Neural cell (in vitro differentiated cells): ENCODE results near the gene CAVIN1. TPM values are rescaled to one million over a fixed set of nuclear protein-coding genes. Genes with fewer than 3 reads are reported as not detected.

Source experiments
- H2AFZ ChIP-seq: fragments of 200-600, 300-800 bp; sonication (generic), shearing (Covaris generic); 2 replicates; pipeline ENCODE4 v1.6.0; 2014; ENCODE audit warnings: low read depth, mild to moderate bottlenecking, antibody characterized with exemption, low read length, moderate library complexity
- H3F3A ChIP-seq: fragments of 200-600 bp; shearing (Covaris generic); 2 replicates; pipeline ENCODE4 v1.6.1; 2016; ENCODE audit warnings: mild to moderate bottlenecking, moderate library complexity, mixed read lengths, antibody characterized with exemption, low read length; ENCODE audit not compliant: insufficient read depth, poor library complexity, severe bottlenecking
- H3K27ac ChIP-seq: fragments of 200-600, 300-800 bp; sonication (generic), shearing (Covaris generic); 2 replicates; pipeline ENCODE4 v1.5.1; 2014; ENCODE audit warnings: mild to moderate bottlenecking, low read length, moderate library complexity
- H3K27me3 ChIP-seq: fragments of 300-800, 200-600 bp; sonication (generic), shearing (Covaris generic); 2 replicates; pipeline ENCODE4 v1.6.0; 2014; ENCODE audit warnings: mild to moderate bottlenecking, low read depth, low read length, moderate library complexity; ENCODE audit not compliant: insufficient read depth
- H3K36me3 ChIP-seq: fragments of 300-800, 200-600 bp; sonication (generic), shearing (Covaris generic); 2 replicates; pipeline ENCODE4 v1.5.1; 2014; ENCODE audit warnings: mild to moderate bottlenecking, antibody characterized with exemption, low read length, moderate library complexity; ENCODE audit not compliant: insufficient read depth
- H3K4me2 ChIP-seq: fragments of 300-800, 200-600 bp; sonication (generic), shearing (Covaris generic); 2 replicates; pipeline ENCODE4 v1.6.0; 2014; ENCODE audit warnings: mild to moderate bottlenecking, low read length
- H3K4me3 ChIP-seq: fragments of 300-800, 200-600 bp; sonication (generic), shearing (Covaris generic); 2 replicates; pipeline ENCODE4 v1.5.1; 2014; ENCODE audit warnings: mild to moderate bottlenecking, low read length, moderate library complexity
- H3K79me2 ChIP-seq: fragments of 200-600 bp; shearing (Covaris generic); replicated peaks from 2 replicates; pipeline ENCODE4 v1.6.0; 2014; ENCODE audit warnings: mild to moderate bottlenecking, low read length, moderate library complexity; ENCODE audit not compliant: insufficient read depth
- H3K9ac ChIP-seq: fragments of 300-800, 200-600 bp; sonication (generic), shearing (Covaris generic); 2 replicates; pipeline ENCODE4 v1.6.1; 2016; ENCODE audit warnings: mild to moderate bottlenecking, low read length, mixed read lengths
- H3K9me2 ChIP-seq: fragments of 200-600 bp; shearing (Covaris generic); 2 replicates; pipeline ENCODE4 v1.6.1; 2016; ENCODE audit warnings: mild to moderate bottlenecking, low read length, mixed read lengths; ENCODE audit not compliant: insufficient read depth
- H3K9me3 ChIP-seq: fragments of 200-600, 300-800 bp; sonication (generic), shearing (Covaris generic); 2 replicates; pipeline ENCODE4 v1.6.1; 2016; ENCODE audit warnings: mild to moderate bottlenecking, mixed run types, low read length, moderate library complexity, mixed read lengths
- H4K20me1 ChIP-seq: fragments of 200-600 bp; shearing (Covaris generic); 2 replicates; pipeline ENCODE4 v1.6.1; 2016; ENCODE audit warnings: mild to moderate bottlenecking, mixed run types; ENCODE audit not compliant: insufficient read depth
- CTCF ChIP-seq: fragments of 450-650 bp; IDR thresholded peaks from 2 replicates; pipeline ENCODE4 v1.5.1; 2014; ENCODE audit warnings: antibody characterized with exemption, mild to moderate bottlenecking, moderate library complexity; ENCODE audit not compliant: poor library complexity, severe bottlenecking
- EP300 ChIP-seq: fragments of 450-650 bp; conservative IDR thresholded peaks from 2 replicates; pipeline ENCODE4 v1.6.1; 2014; ENCODE audit warnings: antibody characterized with exemption, mild to moderate bottlenecking, moderate library complexity; ENCODE audit not compliant: poor library complexity, severe bottlenecking
- EZH2 ChIP-seq: fragments of 200-600, 300-800 bp; shearing (Covaris generic), sonication (generic); IDR thresholded peaks from 2 replicates; pipeline ENCODE4 v1.6.1; 2014; ENCODE audit warnings: antibody characterized with exemption, low read length, borderline replicate concordance, mild to moderate bottlenecking; ENCODE audit not compliant: insufficient read depth, poor library complexity, severe bottlenecking
- MXI1 ChIP-seq: fragments of 450-650 bp; conservative IDR thresholded peaks from 2 replicates; pipeline ENCODE4 v1.6.1; 2014; ENCODE audit warnings: antibody characterized with exemption, mild to moderate bottlenecking; ENCODE audit not compliant: poor library complexity, severe bottlenecking
- POLR2AphosphoS5 ChIP-seq: IDR thresholded peaks from 2 replicates; pipeline ENCODE4 v1.6.1; 2012
- RAD21 ChIP-seq: fragments of 450-650 bp; conservative IDR thresholded peaks from 2 replicates; pipeline ENCODE4 v1.6.1; 2014; ENCODE audit warnings: antibody characterized with exemption, mild to moderate bottlenecking, moderate library complexity
- REST ChIP-seq: IDR thresholded peaks from 2 replicates; pipeline ENCODE4 v1.6.1; 2012; ENCODE audit warnings: borderline replicate concordance
- SMC3 ChIP-seq: fragments of 450-650 bp; conservative IDR thresholded peaks from 2 replicates; pipeline ENCODE4 v1.6.1; 2014; ENCODE audit warnings: antibody characterized with exemption, mild to moderate bottlenecking, moderate library complexity; ENCODE audit not compliant: poor library complexity
- TAF1 ChIP-seq: IDR thresholded peaks from 2 replicates; pipeline ENCODE4 v1.6.1; 2012; ENCODE audit warnings: low read depth
- polyA plus RNA-seq: library from polyadenylated mRNA; depleted of rRNA; stranded (reverse); fragments of >200 nt; gene quantifications from 2 replicates; pipeline ENCODE4 v1.2.3, GENCODE V29; 2014

The CAVIN1 gene
- polyA plus RNA-seq, 1 donor from 2014 or later, result 0.07 TPM

GRCh38 chr17:42363767-42364585 is 59.1 kb downstream of the CAVIN1 start:
- H4K20me1 ChIP-seq, result no peaks in the 10 kb centered on the region
- no peak for TF ChIP-seq MXI1
- TF ChIP-seq TAF1, result no peak
- no peak for TF ChIP-seq EP300
- TF ChIP-seq REST, result no peak
- H3K4me2 ChIP-seq, result no peak overlapping the region
- no peaks in the 10 kb centered on the region for H3K36me3 ChIP-seq
- H3K9me2 ChIP-seq, result no peaks in the 10 kb centered on the region
- H3K9ac ChIP-seq, result no peak overlapping the region
- no peaks in the 10 kb centered on the region for H3F3A ChIP-seq
- H3K27me3 ChIP-seq, result no peaks in the 10 kb centered on the region
- H3K79me2 ChIP-seq, result peaks cover 3% of the 10 kb centered on the region
- H3K9me3 ChIP-seq, result no peaks in the 10 kb centered on the region
- no peak overlapping the region for H3K27ac ChIP-seq
- no peak overlapping the region for H2AFZ ChIP-seq
- H3K4me3 ChIP-seq, result no peak overlapping the region

- Histone ChIP-seq H3K79me2 (peaks cover 3% of the 10 kb centered on the region), H3K9ac (no peak overlapping the region), H4K20me1 (no peaks in the 10 kb centered on the region), H3K27ac (no peak overlapping the region), H3K4me2 (no peak overlapping the region), H3F3A (no peaks in the 10 kb centered on the region), H3K4me3 (no peak overlapping the region), H3K27me3 (no peaks in the 10 kb centered on the region), H3K9me2 (no peaks in the 10 kb centered on the region), H3K36me3 (no peaks in the 10 kb centered on the region), H3K9me3 (no peaks in the 10 kb centered on the region), H2AFZ (no peak overlapping the region)
- no peak for TF ChIP-seq CTCF
- TF ChIP-seq SMC3, result no peak
- TF ChIP-seq REST, result no peak
- no peak for TF ChIP-seq MXI1
- no peak for TF ChIP-seq POLR2AphosphoS5
- no peak for TF ChIP-seq TAF1
- TF ChIP-seq EP300, result no peak
- TF ChIP-seq EZH2, result no peak
- no peak for TF ChIP-seq RAD21
Observed at GRCh38 chr17:42363231-42363630, 59.8 kb downstream of the CAVIN1 start.
